CD4-positive, alpha-beta T cell (primary cell): Measurements from ENCODE around the gene UPK2. TPM values are rescaled to one million over a fixed set of nuclear protein-coding genes. Genes with fewer than 3 reads are reported as not detected.

Source experiments
- ATAC-seq: fragments of 200-7000 bp; cut with Tn5 transposase; one replicate; pipeline ENCODE4 v1.10.0; 2022; ENCODE audit warnings: mild to moderate bottlenecking; ENCODE audit not compliant: poor library complexity
- CTCF ChIA-PET: fragments of 350-600 bp; sonication (Branson Sonifier 250); formaldehyde crosslinking; loops from one replicate; lab custom pipeline; 2021; ENCODE audit warnings: antibody characterized with exemption, inconsistent platforms; lab: Charles Lee
- POLR2A ChIA-PET: fragments of 350-600 bp; sonication (Branson Sonifier 250); formaldehyde crosslinking; loops from one replicate; lab custom pipeline; 2021; ENCODE audit warnings: antibody characterized with exemption, inconsistent platforms; lab: Charles Lee
- DNase-seq, 14 experiments: peaks; one replicate each; pipeline ENCODE4 v3.0.0-alpha.2; 2013 to 2020; ENCODE audit warnings: mixed read lengths in 2 of 14
- H3K27ac ChIP-seq, 2 donors: one replicate each; pipeline versions ENCODE4 v1.5.1 to v1.7.0; 2013; ENCODE audit warnings: low read length in 2 of 2, low read depth in 1 of 2, mild to moderate bottlenecking in 1 of 2
- H3K27me3 ChIP-seq, 2 experiments: 1 replicate in 1 of 2; 2 replicates in 1 of 2; pipeline versions ENCODE4 v1.6.1 to v1.7.0; 2013; ENCODE audit warnings: low read length in 2 of 2, control low read depth in 1 of 2, mild to moderate bottlenecking in 1 of 2, moderate library complexity in 1 of 2; ENCODE audit not compliant: insufficient read depth in 2 of 2, control insufficient read depth in 1 of 2
- H3K36me3 ChIP-seq: one replicate; pipeline ENCODE4 v1.6.1; 2013; ENCODE audit warnings: low read length, control low read depth; ENCODE audit not compliant: insufficient read depth
- H3K4me1 ChIP-seq: one replicate; pipeline ENCODE4 v1.6.1; 2013; ENCODE audit warnings: low read length, control low read depth; ENCODE audit not compliant: insufficient read depth
- H3K4me3 ChIP-seq: one replicate; pipeline ENCODE4 v1.5.1; 2013; ENCODE audit warnings: mild to moderate bottlenecking, low read length, moderate library complexity
- H3K9me3 ChIP-seq, 2 experiments: 1 replicate in 1 of 2; 2 replicates in 1 of 2; pipeline versions ENCODE4 v1.6.1 to v1.7.0; 2013; ENCODE audit warnings: low read length in 2 of 2, mild to moderate bottlenecking in 2 of 2, control low read depth in 1 of 2, moderate library complexity in 1 of 2; ENCODE audit not compliant: control insufficient read depth in 1 of 2, insufficient read depth in 1 of 2
- H3K27ac Mint-ChIP-seq: one replicate; pipeline ENCODE4 v1.8.0; 2020; ENCODE audit warnings: mixed read lengths
- H3K27me3 Mint-ChIP-seq: one replicate; pipeline ENCODE4 v1.8.0; 2021; ENCODE audit warnings: mixed read lengths
- H3K36me3 Mint-ChIP-seq: one replicate; pipeline ENCODE4 v1.8.0; 2021; ENCODE audit warnings: low read depth, mixed read lengths
- H3K4me1 Mint-ChIP-seq: one replicate; pipeline ENCODE4 v1.8.0; 2021; ENCODE audit warnings: low read depth, mixed read lengths
- H3K4me3 Mint-ChIP-seq: one replicate; pipeline ENCODE4 v1.8.0; 2020; ENCODE audit warnings: mild to moderate bottlenecking, mixed read lengths
- H3K9me3 Mint-ChIP-seq: one replicate; pipeline ENCODE4 v1.8.0; 2020; ENCODE audit warnings: mixed read lengths
- intact Hi-C, 2 experiments: fragments of 100-400 bp; cut with DNase I in 1 of 2; cut with micrococcal nuclease in 1 of 2; formaldehyde crosslinking; loops; one replicate each; pipeline versions ENCODE4 v1.15.1 to v1.9.0; 2023 to 2025; cut with DNase I, micrococcal nuclease
- total RNA-seq, 174 experiments: library from RNA in 2 of 174; stranded (reverse) in 2 of 174; gene quantifications; one replicate each; pipeline ENCODE4 v1.2.3 and lab custom pipeline; 2021 to 2026
- TF ChIP-seq, protein P1 (sequence below): fragments of 200-600 bp; IDR thresholded peaks from one replicate; pipeline ENCODE4 v1.8.0; 2022; ENCODE audit warnings: antibody characterized with exemption, mild to moderate bottlenecking

Gene UPK2
- total RNA-seq, 2 experiments from 2014 or later, result 0.27 TPM; not detected in 1

- intact Hi-C loops, result no loop called here
- H3K4me3 ChIP-seq, result no peak within 1 kb of the TSS
- peaks cover 26% of the 10 kb centered on the region for H3K27me3 Mint-ChIP-seq
- TF ChIP-seq, protein P1, sequence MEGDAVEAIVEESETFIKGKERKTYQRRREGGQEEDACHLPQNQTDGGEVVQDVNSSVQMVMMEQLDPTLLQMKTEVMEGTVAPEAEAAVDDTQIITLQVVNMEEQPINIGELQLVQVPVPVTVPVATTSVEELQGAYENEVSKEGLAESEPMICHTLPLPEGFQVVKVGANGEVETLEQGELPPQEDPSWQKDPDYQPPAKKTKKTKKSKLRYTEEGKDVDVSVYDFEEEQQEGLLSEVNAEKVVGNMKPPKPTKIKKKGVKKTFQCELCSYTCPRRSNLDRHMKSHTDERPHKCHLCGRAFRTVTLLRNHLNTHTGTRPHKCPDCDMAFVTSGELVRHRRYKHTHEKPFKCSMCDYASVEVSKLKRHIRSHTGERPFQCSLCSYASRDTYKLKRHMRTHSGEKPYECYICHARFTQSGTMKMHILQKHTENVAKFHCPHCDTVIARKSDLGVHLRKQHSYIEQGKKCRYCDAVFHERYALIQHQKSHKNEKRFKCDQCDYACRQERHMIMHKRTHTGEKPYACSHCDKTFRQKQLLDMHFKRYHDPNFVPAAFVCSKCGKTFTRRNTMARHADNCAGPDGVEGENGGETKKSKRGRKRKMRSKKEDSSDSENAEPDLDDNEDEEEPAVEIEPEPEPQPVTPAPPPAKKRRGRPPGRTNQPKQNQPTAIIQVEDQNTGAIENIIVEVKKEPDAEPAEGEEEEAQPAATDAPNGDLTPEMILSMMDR, result no peak
- H3K27ac ChIP-seq, result no peak within 1 kb of the TSS
- DNase-seq (peak in 1 of 14 experiments; percentile 14), ATAC-seq (no peak)
- ChIA-PET CTCF (no interaction called here), POLR2A (no interaction called here)
- no peaks in the 10 kb centered on the region for H3K36me3 ChIP-seq
- no peak within 1 kb of the TSS for H3K27ac Mint-ChIP-seq
- H3K4me3 Mint-ChIP-seq, result no peak within 1 kb of the TSS
- H3K27me3 ChIP-seq, result peaks cover 4 to 7% of the 10 kb centered on the region in 2 experiments
- H3K36me3 Mint-ChIP-seq, result no peaks in the 10 kb centered on the region
- H3K4me1 Mint-ChIP-seq, result no peaks in the 10 kb centered on the region
- H3K9me3 ChIP-seq, result peaks cover 0 to 4% of the 10 kb centered on the region in 2 experiments
- H3K9me3 Mint-ChIP-seq, result no peaks in the 10 kb centered on the region
- H3K4me1 ChIP-seq, result no peaks in the 10 kb centered on the region
Observed at GRCh38 chr11:118971646-118972045, 15.5 kb downstream of the UPK2 start, which contains the start of gene FOXR1. Gene FOXR1 (plus strand): TSS chr11:118971761. CDS start chr11:118971932, 171 bp downstream.

DNA sequence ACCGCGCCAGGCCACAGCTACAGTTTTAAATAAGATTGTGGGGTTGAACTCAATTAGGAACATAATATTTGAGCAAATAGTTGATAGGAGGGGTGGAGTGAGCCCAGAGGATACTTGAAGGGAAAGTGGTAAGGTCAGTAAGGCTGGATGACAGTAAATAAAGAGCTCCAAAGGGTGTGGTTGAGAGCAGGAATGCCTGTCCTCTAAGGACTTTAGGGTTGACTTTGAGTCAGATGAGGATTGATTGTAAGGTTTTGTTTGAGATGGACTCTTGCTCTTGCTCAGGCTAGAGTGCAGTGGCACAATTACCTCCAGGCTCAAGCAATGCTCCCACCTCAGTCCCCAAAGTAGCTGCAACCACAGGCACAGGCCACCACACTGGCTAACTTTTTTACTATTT, 17.9 kb downstream of the UPK2 start:
- Mint-ChIP-seq H3K4me1 (no peaks in the 10 kb centered on the region), H3K36me3 (no peaks in the 10 kb centered on the region), H3K27ac (no peak overlapping the region), H3K9me3 (no peaks in the 10 kb centered on the region), H3K27me3 (peaks cover 26% of the 10 kb centered on the region), H3K4me3 (no peak overlapping the region)
- peaks cover 4 to 7% of the 10 kb centered on the region in 2 experiments for H3K27me3 ChIP-seq
- ChIA-PET CTCF (interaction anchor here (0.7 kb wide), 1 partner anchor 284 kb away, joined by 3 read pairs; no protein-coding TSS in a partner anchor), POLR2A (no interaction called here)
- DNase-seq (no peak), ATAC-seq (no peak)
- TF ChIP-seq, protein P1, result no peak
- no peaks in the 10 kb centered on the region for H3K4me1 ChIP-seq
- no peaks in the 10 kb centered on the region for H3K36me3 ChIP-seq
- H3K4me3 ChIP-seq, result no peak overlapping the region
- intact Hi-C loops, result no loop called here
- H3K27ac ChIP-seq, result no peak overlapping the region
- peaks cover 0 to 4% of the 10 kb centered on the region in 2 experiments for H3K9me3 ChIP-seq

DNA sequence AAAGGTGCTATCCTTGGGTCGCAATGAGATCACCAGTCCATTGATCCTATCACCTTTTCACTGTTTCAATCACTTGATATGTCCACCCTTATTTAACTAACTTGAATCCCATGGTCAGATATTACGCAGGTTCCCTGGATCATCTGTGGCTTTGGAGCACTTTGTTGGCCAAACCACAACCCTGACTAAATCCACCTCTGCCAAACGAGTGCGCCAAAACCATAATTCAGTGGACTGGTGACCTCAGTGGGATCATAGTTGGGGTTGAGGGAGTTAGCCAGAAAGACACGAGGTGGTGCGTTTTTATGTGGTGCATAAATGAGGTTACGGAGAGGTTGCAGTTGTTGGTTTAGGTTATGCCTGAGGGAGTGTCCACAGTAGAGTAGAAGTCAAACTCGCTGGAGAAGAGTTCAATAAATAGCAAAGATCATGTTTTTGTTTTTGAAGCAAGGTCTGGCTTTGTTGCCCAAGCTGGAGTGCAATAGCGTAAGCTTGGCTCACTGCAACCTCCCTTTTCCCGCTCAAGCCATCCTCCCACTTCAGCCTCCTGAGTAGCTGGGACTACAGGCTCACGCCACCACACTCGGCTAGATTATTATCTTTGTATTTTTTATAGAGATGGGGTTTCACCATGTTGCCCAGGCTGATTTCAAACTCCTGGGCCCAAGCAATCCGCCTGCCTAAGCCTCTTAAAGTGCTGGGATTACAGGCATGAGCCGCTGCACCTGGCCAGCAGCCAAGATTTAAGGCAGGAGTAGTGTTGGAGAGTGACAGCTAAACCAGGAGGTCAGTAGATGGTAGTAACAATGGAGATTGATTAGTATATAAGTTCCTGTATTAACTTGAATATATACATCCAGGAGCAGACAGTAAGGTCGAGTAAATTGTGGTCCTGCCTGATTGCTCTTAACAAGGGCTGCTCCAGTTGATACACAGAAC, 19.9 kb downstream of the UPK2 start:
- Mint-ChIP-seq H3K27me3 (peaks cover 19% of the 10 kb centered on the region), H3K4me1 (no peaks in the 10 kb centered on the region), H3K4me3 (no peak overlapping the region), H3K27ac (no peak overlapping the region), H3K9me3 (no peaks in the 10 kb centered on the region), H3K36me3 (no peaks in the 10 kb centered on the region)
- CTCF ChIA-PET, result no interaction called here
- peaks cover 6 to 9% of the 10 kb centered on the region in 2 experiments for H3K27me3 ChIP-seq
- peaks cover 0 to 4% of the 10 kb centered on the region in 2 experiments for H3K9me3 ChIP-seq
- no peaks in the 10 kb centered on the region for H3K4me1 ChIP-seq
- no peak for DNase-seq
- H3K27ac ChIP-seq, result no peak overlapping the region
- POLR2A ChIA-PET, result no interaction called here
- H3K36me3 ChIP-seq, result no peaks in the 10 kb centered on the region
- no peak for ATAC-seq
- TF ChIP-seq, protein P1, result no peak
- intact Hi-C loops, result no loop called here
- H3K4me3 ChIP-seq, result no peak overlapping the region
